Fibroblast of upper back skin (primary cell): ENCODE results near the gene FAM187B.
"Not testable (repeated sequence)": the region's sequence is repeated elsewhere in the genome, so short reads cannot be mapped to it uniquely, and the experiment has no call there.

Experiments used
- DNase-seq: peaks from one replicate; pipeline ENCODE4 v3.0.0-alpha.2; 2013

FAM187B gene

GRCh38 chr19:35211545-35212230, 16.9 kb downstream of the FAM187B start:
- no peak for DNase-seq

- no peak for DNase-seq
Measured at GRCh38 chr19:35209646-35210045, 18.9 kb downstream of the FAM187B start.

GRCh38 chr19:35208121-35208520, 20.4 kb downstream of the FAM187B start:
- no peak for DNase-seq

- no peak for DNase-seq
Measured at GRCh38 chr19:35207391-35207871, 21.1 kb downstream of the FAM187B start.

GRCh38 chr19:35206855-35207254, 21.7 kb downstream of the FAM187B start:
- DNase-seq, result no peak

- DNase-seq, result no peak
Measured at GRCh38 chr19:35206379-35206778, 22.2 kb downstream of the FAM187B start.

GRCh38 chr19:35205733-35206323, 22.7 kb downstream of the FAM187B start:
- no peak for DNase-seq

- no peak for DNase-seq
Measured at GRCh38 chr19:35204799-35205732, 23.5 kb downstream of the FAM187B start.

GRCh38 chr19:35202722-35203688, 25.5 kb downstream of the FAM187B start:
- no peak for DNase-seq

GRCh38 chr19:35199481-35199880, 29.1 kb downstream of the FAM187B start:
- DNase-seq, result no peak

- DNase-seq, result not testable (repeated sequence)
Measured at GRCh38 chr19:35196861-35197260, 31.7 kb downstream of the FAM187B start.

- DNase-seq, result no peak
Measured at GRCh38 chr19:35195830-35196229, 32.7 kb downstream of the FAM187B start.

GRCh38 chr19:35194012-35194984, 34.2 kb downstream of the FAM187B start:
- no peak for DNase-seq

GRCh38 chr19:35184884-35185283, 43.7 kb downstream of the FAM187B start:
- no peak for DNase-seq

- no peak for DNase-seq
Measured at GRCh38 chr19:35184267-35184666, 44.3 kb downstream of the FAM187B start.

- DNase-seq, result no peak
Measured at GRCh38 chr19:35181387-35181786, 47.2 kb downstream of the FAM187B start.

- no peak for DNase-seq
Measured at GRCh38 chr19:35179830-35180229, 48.7 kb downstream of the FAM187B start.

GRCh38 chr19:35178701-35179100, 49.8 kb downstream of the FAM187B start:
- no peak for DNase-seq

- DNase-seq, result no peak
Measured at GRCh38 chr19:35177377-35178274, 50.9 kb downstream of the FAM187B start.

GRCh38 chr19:35176181-35176570, 52.4 kb downstream of the FAM187B start:
- DNase-seq, result no peak
